IPS DF 4.7 (cell line): Measurements from ENCODE around the gene POP5.

Source experiments
- DNase-seq: peaks from one replicate; pipeline ENCODE4 v3.0.0-alpha.2; 2013; ENCODE audit warnings: low spot score; ENCODE audit errors: extremely low read depth

POP5 gene

DNA sequence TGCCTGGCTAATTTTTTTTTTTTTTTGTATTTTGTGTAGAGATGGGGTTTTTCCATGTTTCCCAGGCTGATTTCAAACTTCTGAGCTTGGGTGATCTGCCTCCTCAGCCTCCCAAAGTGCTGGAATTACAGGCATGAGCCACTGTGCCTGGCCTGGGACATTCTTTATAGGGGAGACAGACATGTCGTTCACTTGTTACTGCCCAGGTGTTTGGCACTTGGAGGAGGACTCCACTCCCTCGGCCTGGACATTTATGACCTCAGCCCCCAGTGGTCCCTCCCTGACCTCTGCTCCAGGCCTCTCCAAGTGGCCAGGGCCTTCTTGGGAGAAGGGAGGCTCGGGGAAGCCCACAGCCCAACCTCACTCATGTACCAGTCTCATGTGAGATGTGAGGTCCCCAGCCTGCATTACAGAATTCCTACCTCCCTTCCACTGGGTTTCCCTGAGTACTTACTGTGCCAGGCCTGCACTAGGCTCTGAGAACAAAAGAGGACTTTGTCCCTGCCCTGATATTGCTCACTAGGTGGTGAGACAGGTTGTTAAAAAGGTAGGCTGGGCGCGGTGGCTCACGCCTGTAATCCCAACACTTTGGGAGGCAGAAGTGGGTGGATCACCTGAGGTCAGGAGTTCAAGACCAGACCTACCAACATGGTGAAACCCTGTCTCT is 9.7 kb upstream of the POP5 start:
- DNase-seq = no peak

DNA sequence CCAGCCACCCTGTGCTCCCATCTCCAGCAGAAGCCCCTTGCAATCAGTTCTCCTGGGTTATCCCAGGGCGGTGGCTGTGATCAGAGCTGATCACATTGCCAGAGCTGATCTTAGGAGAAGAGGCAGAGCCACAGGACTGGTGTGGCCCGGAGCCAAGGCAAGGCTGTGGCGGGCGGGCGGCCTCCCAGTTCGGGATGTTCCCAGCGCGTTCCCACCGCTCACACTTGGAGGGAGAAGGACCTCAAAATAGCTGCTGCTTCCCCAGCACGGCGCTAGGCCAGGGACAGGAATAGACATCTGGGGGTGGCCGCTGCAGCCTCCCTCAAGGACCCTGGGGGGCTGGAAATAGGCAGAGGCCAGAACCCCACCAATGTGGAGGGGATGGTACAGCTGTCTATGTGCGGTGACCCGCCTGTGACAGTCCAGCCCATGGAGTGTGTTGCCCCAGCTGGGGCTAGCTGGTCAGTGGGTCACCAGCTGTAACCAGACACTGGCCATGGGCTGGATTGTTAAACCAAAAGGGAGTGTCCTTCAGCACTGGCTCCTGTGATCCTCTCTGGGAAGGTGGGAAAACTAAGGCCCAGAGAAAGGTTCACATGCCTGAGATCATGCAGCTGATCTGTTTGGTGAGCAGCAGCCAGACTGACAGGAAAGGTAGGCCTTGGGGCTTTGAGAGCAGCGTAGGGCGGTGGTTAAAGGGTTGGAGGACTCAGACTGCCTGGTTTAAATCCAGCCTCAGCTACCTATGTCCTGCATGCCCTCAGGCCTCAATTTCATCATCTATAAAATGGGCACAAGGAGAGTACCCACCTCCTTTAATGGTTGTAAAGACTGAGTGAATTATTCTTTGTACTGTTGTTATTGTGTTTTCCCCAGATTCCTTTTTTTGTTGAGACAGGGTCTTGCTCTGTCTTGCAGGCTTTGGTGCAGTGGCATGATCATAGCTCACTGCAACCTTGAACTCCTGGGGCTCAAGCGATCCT is 8.0 kb upstream of the POP5 start:
- no peak for DNase-seq

DNA sequence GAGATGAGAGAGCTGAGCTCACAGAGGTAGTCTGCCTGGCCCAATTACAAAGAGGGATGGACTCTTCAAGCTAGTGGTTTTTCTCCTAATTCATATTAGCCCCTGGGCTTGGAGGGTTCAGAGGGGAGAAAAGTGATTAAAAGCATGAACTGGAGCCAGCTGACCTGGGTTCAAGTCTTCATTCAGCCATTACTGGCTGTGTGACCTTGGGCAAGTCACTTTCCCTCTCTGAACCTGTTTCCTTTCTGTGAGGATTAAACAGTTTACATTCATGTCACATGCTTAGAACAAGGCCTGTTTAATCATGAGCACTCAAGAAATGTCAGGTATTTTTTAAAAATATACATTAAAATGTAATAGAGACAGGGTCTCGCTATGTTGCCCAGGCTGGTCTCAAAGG is 7.2 kb upstream of the POP5 start:
- no peak for DNase-seq

DNA sequence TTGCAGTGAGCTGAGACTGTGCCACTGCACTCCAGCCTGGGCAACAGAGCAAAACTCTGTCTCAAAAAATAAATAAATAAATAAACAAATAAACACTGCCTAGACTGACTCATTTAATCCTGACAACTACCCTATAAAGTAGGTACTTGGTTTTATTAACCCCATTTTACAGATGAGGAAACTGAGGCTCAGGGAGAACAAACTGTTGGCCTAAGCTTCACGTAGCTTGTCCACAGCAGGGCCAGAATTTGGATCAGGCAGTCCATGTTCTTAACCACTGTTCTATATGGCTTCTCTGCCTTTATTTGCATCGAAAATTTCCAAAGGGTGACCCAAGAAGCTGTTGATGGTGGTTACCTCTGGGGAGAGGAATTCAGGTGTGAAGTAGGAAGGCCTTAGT is 5.7 kb upstream of the POP5 start:
- no peak for DNase-seq

DNA sequence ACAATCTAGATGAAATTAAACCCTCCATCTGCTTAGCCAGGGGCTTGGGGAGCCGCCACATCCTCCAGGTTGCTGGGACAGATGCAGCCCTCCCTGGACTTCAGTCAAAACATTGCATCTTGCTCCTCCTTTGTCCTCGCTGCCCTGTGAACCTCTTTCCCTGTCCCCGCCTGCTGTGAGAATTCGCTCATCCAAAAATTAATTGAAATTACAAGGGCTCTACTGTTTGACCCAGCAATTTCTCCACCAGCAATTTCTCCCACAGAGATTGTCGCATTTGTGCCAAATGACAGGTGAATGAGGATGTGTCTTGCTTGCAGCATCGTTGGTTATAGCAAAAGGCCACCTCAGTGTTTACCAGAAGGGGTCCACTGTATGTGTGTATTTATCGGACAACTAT is 5.0 kb upstream of the POP5 start:
- no peak for DNase-seq

DNA sequence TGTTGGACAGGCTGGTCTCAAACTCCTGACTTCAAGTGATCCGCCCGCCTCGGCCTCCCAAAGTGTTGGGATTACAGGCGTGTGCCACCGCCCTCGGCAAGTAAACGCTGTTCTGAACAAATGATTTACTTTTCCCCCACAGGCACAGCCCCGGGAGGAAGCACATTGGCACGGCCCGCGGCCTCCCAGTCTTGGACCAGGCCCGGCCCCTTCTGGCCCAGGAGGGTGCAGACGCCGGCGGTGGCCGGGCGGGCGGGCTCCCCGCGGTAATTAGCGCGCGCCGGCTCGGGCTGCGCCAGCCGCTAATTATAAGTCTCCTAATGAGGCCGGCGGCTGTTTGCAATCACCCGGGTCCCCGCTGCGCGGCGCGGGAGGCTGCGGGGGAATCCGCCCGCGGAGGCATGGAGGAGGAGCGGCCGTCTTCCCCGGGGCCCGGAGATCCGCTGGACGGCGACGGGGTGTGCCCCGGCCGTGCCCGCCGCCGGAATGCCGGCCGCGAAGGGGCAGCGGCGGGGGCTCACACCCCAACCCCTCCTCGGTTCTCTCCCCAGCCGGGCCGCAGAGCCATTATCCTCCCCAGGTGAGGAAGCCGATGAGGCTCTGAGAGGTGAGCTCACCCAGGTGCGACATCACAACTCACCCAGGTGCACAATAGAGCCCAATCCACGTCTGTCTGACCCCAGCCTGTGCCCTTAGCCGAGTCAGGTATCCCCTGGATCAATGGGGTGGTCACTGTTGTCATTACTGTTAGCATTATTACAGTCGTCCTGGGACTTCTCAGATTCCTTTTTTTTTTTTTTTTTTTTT is 3.3 kb upstream of the POP5 start:
- DNase-seq = no peak

DNA sequence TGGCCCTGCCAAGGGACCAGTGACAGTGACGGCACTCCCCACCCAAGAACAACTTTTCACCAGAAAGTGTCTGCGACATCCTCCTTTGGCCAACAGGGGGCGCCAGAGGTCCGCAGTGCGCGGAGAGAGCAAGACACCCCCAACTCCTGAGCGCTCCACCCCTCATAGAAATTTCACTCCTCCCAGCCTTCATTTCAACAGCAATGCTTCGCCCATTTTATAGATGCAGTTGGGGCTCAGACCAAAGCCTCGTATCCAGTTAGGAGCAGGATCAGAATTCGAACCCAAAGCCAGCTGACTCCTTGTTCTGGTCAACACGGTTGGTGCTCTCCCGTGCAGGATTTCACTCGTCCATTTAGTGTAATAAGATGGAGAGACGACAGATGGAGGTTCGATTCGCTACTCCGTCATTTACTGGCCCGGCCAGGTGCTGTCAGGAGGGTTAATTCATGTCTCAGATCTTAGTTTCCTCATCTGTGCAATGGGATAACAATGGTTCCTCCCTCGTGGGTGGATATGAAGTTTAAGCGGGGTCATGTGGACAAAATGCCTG is 2.4 kb upstream of the POP5 start:
- DNase-seq = no peak

DNA sequence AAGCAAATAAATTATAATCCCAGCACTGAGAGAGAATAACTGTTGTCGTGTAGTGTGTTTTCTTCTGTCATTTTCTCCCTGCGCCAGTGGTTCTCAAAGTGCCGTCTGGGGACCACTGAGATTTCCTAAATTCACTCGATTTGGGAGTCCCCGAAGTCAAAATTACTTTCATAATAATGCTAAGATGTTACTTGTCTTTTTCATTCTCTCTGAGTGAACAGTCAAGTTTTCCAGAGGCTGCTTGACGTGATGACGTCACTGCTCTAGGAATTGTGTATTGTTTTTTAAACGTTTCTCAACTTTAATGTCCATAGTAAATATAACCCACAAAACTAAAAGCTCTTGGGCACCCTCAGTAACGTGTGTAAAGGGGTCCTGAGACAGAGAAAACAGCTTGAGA is 796 bp upstream of the POP5 start:
- no peak for DNase-seq

DNA sequence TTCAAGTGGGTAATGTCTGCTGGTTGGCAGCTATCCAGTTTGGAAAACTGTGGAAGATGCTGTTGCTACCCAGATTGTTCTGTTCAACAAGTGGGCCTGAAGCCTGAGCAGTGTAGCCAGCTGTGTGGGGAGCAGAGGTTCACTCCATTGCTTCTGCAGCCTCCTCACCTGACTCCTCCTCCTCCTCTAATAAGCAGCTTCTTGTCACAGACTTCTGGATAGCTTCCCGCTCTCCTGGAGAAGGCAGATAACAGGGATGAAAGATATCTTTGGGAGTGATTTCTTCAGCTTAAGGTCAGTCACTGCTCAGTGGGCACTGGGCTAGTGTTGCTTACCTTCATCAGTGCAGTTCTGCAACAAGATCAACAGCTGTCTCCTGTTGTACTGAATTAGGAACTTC is 2.0 kb downstream of the POP5 start:
- DNase-seq = no peak

DNA sequence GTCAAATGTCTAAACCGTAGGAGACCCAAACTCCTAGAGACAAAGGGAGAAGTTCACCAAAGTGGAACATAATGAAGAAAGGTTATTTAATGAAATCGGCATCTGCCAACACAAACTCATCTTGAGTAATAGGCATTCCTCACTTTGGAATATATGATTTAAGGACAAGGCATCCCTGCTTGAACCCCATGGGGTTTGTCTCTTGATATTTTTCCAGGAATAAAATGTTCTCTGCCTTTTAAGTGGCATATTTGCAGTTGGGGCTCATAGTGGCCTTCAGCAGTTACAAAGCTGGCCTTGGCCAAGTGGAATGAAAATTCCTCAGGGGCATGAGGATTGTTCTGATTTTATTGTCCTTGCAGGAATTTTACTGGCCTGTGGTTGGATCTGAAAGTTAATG is 7.1 kb downstream of the POP5 start:
- no peak for DNase-seq

DNA sequence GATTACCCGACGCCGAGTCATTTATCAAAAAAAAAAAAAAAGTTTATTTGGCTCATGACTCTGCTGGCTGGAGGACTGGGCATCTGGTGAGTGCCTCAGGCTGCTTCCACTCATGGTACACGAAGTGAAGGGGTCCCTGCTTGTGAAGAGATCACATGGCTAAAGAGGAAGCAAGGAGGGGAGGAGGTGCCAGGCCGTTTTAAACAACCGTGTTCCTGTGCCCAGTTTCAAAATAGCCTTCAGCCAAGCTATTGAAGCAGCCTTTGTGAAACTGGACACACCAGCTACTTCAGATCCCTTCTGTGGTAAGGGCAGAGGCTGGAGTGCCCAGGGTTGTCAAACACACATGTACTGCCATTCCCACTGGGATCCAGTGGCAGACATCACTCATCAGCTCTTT is 7.6 kb downstream of the POP5 start:
- no peak for DNase-seq

DNA sequence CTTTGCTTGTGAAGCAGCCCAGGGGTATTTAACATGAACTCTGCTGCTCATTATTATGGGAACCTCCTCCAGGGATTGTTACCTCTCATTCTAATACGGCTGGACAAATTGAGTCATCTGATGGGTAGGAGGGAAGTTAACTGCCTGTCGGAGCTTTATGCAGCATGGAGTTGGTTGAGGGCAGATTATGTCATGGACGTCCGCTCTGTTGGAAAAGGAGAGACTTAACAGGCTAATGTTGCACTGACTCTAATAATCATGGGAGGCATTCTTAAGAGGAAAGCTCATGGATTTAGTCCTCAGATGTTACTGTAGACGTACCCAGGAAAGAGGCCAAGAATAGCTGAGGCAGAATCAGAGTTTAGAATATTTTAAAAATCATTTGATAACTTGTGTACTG is 9.9 kb downstream of the POP5 start:
- DNase-seq = no peak

DNA sequence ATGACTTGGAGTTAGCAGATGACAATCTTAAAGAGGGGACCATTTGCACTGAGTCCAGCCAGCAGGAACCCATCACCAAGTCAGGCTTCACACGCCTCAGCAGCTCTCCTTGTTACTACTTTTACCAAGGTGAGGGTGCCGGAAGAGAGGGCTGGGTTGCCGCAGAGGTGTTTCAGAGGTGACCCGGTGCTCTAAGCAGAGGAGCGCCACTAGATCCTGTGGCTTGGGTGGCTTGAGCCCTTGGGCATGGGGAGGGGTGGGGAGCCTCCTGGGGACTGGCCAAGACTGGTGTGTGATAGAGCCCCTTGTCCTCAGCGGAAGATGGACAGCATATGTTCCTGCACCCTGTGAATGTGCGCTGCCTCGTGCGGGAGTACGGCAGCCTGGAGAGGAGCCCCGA is 17.7 kb downstream of the POP5 start:
- DNase-seq = no peak

DNA sequence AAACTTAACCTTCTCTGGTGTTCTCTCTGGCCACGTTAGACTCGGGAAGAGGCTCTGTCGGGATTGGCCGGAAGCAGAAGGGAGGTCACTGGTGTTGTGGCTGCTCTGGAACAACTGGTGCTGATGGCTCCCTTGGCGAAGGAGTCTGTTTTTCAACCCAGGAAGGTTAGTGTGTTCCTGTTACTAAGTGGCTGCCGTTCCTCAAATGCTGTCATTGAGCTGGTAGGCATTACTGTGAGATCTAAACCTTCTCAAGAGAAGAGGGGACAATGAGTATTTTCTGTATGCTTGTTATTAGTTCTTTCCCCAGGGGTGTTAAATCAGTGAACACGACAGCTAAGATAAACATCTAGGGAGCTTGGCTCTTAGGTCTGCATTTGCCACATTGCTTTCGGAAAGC is 18.3 kb downstream of the POP5 start:
- no peak for DNase-seq

DNA sequence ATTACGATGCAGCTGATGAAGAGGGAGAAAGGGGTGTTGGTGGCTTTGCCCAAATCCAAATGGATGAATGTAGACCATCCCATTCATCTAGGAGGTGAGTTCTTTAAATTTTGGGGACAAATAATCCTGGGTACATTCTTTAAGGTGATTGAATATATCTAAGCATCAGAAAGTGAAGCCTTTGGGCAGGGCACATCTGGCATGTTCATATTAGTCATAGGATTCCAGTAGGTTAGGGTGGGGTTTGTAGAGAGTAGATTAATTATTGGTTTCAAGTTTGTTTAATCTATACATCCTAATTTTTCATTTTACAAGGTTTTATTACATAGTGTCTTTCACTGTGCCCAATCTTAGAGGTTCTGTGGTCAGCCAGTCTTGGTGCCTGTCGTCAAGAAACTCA is 23.6 kb downstream of the POP5 start:
- DNase-seq = no peak

DNA sequence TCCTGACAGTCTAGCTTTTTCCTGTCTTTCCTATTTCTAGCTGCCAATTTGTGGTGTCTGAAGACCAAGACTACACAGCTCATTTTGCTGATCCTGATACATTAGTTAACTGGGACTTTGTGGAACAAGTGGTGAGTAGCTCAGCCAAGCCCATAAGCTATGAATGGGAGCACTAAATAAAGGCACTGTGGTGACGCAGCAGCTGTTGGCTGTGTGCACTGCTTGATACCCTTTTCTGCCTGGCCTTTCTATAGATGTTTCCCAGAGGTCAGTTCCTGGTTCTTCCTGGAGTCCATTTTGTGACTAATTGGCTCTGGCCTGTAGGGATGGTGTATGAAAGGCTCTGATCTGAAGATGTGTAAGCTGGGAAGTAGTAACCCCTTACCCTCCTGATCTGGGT is 26.5 kb downstream of the POP5 start:
- DNase-seq = no peak

DNA sequence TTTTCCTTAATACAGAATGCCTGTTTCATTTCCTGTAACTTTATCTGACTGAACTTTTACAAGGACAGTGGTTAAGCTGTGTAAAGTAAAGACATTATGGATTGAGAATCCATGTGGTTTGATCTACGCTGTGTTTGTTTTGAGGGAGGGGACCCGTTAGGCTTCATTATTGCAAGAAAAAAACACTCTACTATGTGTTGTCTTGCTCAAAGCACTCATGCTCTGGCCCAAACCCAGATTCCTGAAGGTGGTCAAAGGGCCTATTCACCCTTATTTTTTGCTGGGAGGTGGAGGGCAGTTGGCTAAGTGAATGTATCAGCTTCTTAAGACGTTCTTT is 35.2 kb downstream of the POP5 start:
- DNase-seq = no peak

DNA sequence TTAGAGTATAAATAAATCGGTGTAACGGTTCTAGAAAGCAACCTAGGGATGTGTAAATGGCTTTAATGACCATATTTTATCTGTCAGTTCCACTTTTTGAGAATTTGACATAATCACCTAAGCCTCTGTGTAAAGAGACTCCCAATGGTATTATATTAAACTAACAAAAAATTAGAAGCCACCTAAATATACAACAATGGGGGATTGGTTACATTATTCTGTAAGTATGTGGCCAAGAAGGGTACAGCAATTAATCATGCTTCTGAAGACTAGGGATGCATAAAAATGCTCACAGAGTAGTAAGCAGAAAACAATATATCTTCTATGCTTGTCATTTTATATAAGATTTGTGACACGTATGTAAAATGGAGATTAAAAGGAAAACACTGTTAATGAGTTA is 36.5 kb downstream of the POP5 start:
- DNase-seq = no peak

DNA sequence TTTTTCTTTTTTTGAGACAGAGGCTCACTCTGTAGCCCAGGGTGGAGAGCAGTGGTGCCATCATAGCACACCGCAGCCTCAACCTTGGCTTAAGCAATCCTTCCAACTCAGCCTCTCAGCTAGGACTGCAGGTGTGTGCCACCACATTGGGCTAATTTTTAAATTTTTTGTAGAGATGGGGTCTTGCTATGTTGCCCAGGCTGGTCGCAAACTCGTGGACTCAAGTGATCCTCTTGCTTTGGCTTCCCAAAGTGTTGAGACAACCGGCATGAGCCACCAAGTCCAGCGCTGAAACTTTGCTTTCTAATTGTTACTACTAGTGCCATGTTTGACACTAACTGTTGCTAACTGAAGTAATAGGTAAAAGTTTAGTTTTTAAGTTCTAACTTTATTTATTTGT is 39.0 kb downstream of the POP5 start:
- DNase-seq = no peak

DNA sequence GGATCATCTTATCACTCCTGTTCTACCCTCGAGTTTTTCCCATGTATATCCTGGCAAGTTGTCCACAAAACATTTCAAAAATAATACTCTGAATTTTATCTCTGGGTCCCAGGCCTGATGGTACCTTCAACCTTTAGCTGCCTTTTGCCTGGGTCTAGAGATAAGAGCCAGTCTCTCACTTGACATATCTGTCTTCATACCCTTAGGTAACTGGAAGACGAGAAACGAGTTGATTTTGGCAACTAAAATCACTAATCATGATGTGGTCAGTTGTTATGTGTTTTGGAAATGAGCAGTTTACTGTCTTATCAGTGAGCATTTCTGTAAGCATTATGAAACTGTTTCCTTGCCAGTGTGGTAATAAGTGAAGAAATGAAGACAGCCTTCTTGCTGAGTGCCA is 40.8 kb downstream of the POP5 start:
- DNase-seq = no peak

DNA sequence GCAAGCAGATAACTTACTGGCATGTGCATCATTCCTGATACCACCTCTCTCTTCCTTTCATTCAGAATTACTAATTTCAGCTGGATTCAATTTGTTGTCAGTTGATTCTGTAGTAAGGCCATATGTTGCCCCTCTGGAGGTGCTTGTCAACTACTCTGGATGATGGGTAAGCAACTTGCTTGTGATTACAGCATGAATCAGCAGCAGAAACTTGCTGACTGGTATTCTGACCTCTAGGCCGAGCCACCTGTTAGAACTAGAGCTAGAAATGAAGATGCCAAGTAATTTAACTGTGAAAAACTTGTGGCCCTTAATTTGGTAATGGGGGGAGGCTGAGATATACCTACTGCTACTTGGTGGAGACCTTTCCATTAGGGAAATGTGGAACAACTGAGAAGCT is 41.9 kb downstream of the POP5 start:
- DNase-seq = no peak
